HepG2 (cell line): ENCODE results near the gene TOM1L2. TPM values are rescaled to one million over a fixed set of nuclear protein-coding genes. Genes with fewer than 3 reads are reported as not detected.

Experiments
- JUN ChIP-seq: sonication (generic); formaldehyde crosslinking; IDR thresholded peaks from 2 replicates; pipeline ENCODE4 v1.4.0; 2020; ENCODE audit warnings: mild to moderate bottlenecking, missing genetic modification reagents
- MTF1 ChIP-seq: sonication (generic); formaldehyde crosslinking; IDR thresholded peaks from 2 replicates; pipeline ENCODE4 v1.5.0; 2020; ENCODE audit warnings: missing genetic modification reagents
- NAIF1 ChIP-seq: sonication (generic); formaldehyde crosslinking; IDR thresholded peaks from 2 replicates; pipeline ENCODE4 v1.5.0; 2020; ENCODE audit warnings: mild to moderate bottlenecking, missing genetic modification reagents, borderline replicate concordance
- PHF5A ChIP-seq: IDR thresholded peaks from one replicate; pipeline ENCODE4 v1.6.1; 2018; ENCODE audit warnings: low read depth, missing genetic modification reagents; ENCODE audit not compliant: unreplicated experiment
- PHF8 ChIP-seq: sonication (generic); formaldehyde crosslinking; IDR thresholded peaks from 2 replicates; pipeline ENCODE4 v1.5.0; 2020; ENCODE audit warnings: missing genetic modification reagents
- PRMT3 ChIP-seq: sonication (generic); formaldehyde crosslinking; IDR thresholded peaks from 2 replicates; pipeline ENCODE4 v1.8.1; 2022; ENCODE audit warnings: low read depth, mild to moderate bottlenecking, moderate library complexity, missing genetic modification reagents, borderline replicate concordance
- RERE ChIP-seq: IDR thresholded peaks from 2 replicates; pipeline ENCODE4 v1.6.1; 2016; ENCODE audit warnings: low read depth, missing genetic modification reagents, missing compliant biosample characterization
- SKIL ChIP-seq: sonication (generic); formaldehyde crosslinking; IDR thresholded peaks from 2 replicates; pipeline ENCODE4 v1.8.0; 2022; ENCODE audit warnings: missing genetic modification reagents, mild to moderate bottlenecking, moderate library complexity, borderline replicate concordance
- SNAPC2 ChIP-seq: sonication (generic); formaldehyde crosslinking; IDR thresholded peaks from 2 replicates; pipeline ENCODE4 v1.8.1; 2022; ENCODE audit warnings: mild to moderate bottlenecking, missing genetic modification reagents
- THRA ChIP-seq: sonication (generic); formaldehyde crosslinking; IDR thresholded peaks from 2 replicates; pipeline ENCODE4 v1.4.0; 2020; ENCODE audit warnings: missing genetic modification reagents, borderline replicate concordance
- ZBTB3 ChIP-seq: sonication (generic); formaldehyde crosslinking; IDR thresholded peaks from 2 replicates; pipeline ENCODE4 v1.4.0; 2020; ENCODE audit warnings: low read depth, mild to moderate bottlenecking, moderate library complexity, missing genetic modification reagents, borderline replicate concordance
- ZNF251 ChIP-seq: sonication (generic); formaldehyde crosslinking; IDR thresholded peaks from 2 replicates; pipeline ENCODE4 v1.9.0; 2021; ENCODE audit warnings: mild to moderate bottlenecking, missing genetic modification reagents
- ZNF792 ChIP-seq: IDR thresholded peaks from 2 replicates; pipeline ENCODE4 v1.6.1; 2016
- polyA plus RNA-seq, 8 experiments: library from polyadenylated mRNA; depleted of rRNA in 3 of 8; stranded (reverse) in 7 of 8; unstranded in 1 of 8; fragments of >200 nt; fragmentation: Illumina TruSeq in 4 of 8; extraction: Trizol in 4 of 8; gene quantifications; 2 replicates each; pipeline versions ENCODE4 v1.2.1 to v1.2.3, GENCODE V29; 2011 to 2016; ENCODE audit warnings: low read depth in 4 of 8, missing spikeins in 1 of 8, mixed read lengths in 1 of 8; ENCODE audit not compliant: insufficient read depth in 1 of 8
- total RNA-seq, 5 experiments: library from RNA; depleted of rRNA; stranded (reverse); fragments of >200 nt; fragmentation: Illumina TruSeq; extraction: Trizol; gene quantifications; 2 replicates each; pipeline ENCODE4 v1.2.3, GENCODE V29; 2016; ENCODE audit warnings: low read depth in 1 of 5
- TF ChIP-seq, protein P1 (sequence below): sonication (generic); formaldehyde crosslinking; IDR thresholded peaks from 2 replicates; pipeline ENCODE4 v1.4.0; 2020; ENCODE audit warnings: missing genetic modification reagents
- TF ChIP-seq, protein P2 (sequence below): sonication (generic); formaldehyde crosslinking; IDR thresholded peaks from 2 replicates; pipeline ENCODE4 v1.4.0; 2020; ENCODE audit warnings: mild to moderate bottlenecking, low read depth, missing genetic modification reagents

The TOM1L2 gene
- total and polyA plus RNA-seq, 2 of the 13 experiments (the other 11 are each of a cell fraction or from before 2014, with no cell fraction given), result 4.7 to 7.4 TPM

GRCh38 chr17:17812211-17813054 is 159.8 kb downstream of the TOM1L2 start (continued):
- TF ChIP-seq, protein P1, sequence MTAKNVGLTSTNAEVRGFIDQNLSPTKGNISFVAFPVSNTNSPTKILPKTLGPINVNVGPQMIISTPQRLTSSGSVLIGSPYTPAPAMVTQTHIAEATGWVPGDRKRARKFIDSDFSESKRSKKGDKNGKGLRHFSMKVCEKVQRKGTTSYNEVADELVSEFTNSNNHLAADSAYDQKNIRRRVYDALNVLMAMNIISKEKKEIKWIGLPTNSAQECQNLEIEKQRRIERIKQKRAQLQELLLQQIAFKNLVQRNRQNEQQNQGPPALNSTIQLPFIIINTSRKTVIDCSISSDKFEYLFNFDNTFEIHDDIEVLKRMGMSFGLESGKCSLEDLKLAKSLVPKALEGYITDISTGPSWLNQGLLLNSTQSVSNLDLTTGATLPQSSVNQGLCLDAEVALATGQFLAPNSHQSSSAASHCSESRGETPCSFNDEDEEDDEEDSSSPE (CRISPR knock-in tag), result 0 out of 2 replicates have a peak, but pooled peaks have one; percentile 17
- TF ChIP-seq JUN (CRISPR knock-in tag), result no peak
- TF ChIP-seq PHF8 (CRISPR knock-in tag), result no peak
- peak; percentile 29 for TF ChIP-seq PHF5A (CRISPR knock-in tag)
- TF ChIP-seq THRA (CRISPR knock-in tag), result no peak
- peak; percentile 21; the same call in 1 of the 2 replicates for TF ChIP-seq SKIL
- no peak for TF ChIP-seq NAIF1 (CRISPR knock-in tag)
- TF ChIP-seq RERE (CRISPR knock-in tag), result 0 out of 2 replicates have a peak, but pooled peaks have one; percentile 22
- TF ChIP-seq ZNF251 (CRISPR knock-in tag), result 0 out of 2 replicates have a peak, but pooled peaks have one; percentile 81
- TF ChIP-seq MTF1 (CRISPR knock-in tag), result no peak
- TF ChIP-seq, protein P2, sequence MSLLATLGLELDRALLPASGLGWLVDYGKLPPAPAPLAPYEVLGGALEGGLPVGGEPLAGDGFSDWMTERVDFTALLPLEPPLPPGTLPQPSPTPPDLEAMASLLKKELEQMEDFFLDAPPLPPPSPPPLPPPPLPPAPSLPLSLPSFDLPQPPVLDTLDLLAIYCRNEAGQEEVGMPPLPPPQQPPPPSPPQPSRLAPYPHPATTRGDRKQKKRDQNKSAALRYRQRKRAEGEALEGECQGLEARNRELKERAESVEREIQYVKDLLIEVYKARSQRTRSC, result peak; percentile 43; the same call in 1 of the 2 replicates
- TF ChIP-seq ZBTB3, result no peak
- no peak for TF ChIP-seq ZNF792 (CRISPR knock-in tag)
- no peak for TF ChIP-seq SNAPC2
- TF ChIP-seq PRMT3 (CRISPR knock-in tag), result no peak
